Middle frontal gyrus (tissue), 1 donor: ENCODE data around the gene SNX18.
"Not testable (repeated sequence)": the region's sequence is repeated elsewhere in the genome, so short reads cannot be mapped to it uniquely, and the experiment has no call there.

Experiments
- DNase-seq: peaks from one replicate; pipeline ENCODE4 v3.0.0-alpha.2; 2015; ENCODE audit warnings: low spot score; ENCODE audit errors: extremely low spot score

The SNX18 gene, protein sequence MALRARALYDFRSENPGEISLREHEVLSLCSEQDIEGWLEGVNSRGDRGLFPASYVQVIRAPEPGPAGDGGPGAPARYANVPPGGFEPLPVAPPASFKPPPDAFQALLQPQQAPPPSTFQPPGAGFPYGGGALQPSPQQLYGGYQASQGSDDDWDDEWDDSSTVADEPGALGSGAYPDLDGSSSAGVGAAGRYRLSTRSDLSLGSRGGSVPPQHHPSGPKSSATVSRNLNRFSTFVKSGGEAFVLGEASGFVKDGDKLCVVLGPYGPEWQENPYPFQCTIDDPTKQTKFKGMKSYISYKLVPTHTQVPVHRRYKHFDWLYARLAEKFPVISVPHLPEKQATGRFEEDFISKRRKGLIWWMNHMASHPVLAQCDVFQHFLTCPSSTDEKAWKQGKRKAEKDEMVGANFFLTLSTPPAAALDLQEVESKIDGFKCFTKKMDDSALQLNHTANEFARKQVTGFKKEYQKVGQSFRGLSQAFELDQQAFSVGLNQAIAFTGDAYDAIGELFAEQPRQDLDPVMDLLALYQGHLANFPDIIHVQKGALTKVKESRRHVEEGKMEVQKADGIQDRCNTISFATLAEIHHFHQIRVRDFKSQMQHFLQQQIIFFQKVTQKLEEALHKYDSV

DNA sequence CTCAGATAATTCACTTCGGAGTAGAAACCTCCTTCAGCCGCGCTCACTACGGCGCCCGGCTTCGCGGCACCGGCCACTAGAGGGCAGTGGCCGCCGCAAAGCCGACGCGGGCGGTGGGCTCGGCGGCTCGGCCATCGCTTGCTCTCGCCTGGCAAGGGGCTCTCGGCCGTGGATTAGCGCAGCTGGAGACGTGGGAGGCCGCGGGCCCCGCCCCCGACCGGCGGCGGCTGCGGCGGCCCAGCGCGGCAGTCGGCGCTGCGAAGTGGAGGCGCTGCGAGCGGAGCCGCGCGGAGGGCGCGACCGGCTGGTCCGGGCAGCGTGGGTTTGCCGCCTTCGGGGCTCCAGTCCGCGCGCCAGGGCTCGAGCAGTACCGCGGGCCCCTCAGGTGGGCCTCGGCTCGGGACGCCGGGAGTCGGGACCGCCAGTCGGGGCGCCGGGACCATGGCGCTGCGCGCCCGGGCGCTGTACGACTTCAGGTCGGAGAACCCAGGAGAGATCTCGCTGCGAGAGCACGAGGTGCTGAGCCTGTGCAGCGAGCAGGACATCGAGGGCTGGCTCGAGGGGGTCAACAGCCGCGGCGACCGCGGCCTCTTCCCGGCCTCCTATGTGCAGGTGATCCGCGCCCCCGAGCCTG is at the start of gene SNX18:
Gene SNX18 (plus strand): TSS at position 248 of the 634 bp plus-strand sequence. CDS start 194 bp downstream, at position 442.
- DNase-seq = peak; percentile 92

DNA sequence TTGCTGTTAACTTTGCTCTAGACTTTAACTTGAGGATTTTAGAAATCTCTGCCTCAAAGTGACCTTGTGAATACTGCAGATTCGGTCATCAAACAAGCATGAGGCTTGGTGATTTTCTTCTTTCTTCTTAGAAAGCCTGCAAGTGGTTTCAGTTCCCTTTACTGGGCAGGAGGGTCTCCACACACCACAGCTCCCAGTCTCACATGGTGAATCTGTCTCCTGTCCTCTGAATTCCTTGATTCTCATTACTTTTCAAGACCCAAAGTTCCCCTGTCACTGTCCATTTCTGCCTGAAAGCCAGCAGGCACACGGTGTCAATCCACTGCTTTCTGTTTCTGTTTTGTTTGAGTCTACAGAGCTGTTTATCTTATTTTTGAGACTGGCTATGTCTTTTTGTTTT is 47.9 kb upstream of the SNX18 start:
- no peak for DNase-seq

DNA sequence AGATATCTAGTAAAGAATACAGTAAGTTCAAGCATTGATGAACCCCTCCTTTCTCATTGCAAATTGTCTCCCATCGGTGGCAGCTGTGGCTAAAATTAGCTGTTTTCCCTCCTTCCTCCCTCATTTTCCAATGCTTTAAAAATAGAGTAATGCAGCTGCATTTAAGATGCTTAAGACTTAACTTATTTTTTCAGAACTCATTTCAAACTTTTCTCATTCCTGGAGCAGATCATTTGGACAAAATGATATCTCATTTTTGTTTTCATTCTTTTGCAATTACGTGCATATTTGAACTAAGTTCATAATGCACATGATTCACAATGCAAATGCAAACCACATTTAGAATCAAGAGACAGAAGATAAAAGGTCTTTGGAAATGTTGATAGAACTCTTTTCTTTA is 47.4 kb upstream of the SNX18 start:
- DNase-seq = no peak

DNA sequence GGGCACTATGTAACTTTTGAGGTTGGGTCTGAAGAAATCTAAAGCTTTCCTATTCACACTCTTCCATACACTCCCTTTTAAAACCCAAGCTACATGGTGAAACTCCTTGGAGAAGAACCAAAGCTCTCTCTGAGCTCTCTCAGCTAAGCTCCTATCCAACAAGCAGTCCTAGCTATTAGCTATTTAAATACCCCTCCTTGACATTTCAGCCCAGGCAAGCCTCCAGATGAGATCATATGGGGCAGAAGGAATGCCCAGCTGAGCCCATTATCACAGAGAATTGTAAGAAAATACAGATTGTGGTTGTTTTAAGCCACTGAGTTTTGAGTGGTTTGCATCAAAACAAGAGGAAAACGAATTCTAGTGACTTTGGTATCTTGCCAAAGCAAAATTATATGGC is 46.9 kb upstream of the SNX18 start:
- no peak for DNase-seq

DNA sequence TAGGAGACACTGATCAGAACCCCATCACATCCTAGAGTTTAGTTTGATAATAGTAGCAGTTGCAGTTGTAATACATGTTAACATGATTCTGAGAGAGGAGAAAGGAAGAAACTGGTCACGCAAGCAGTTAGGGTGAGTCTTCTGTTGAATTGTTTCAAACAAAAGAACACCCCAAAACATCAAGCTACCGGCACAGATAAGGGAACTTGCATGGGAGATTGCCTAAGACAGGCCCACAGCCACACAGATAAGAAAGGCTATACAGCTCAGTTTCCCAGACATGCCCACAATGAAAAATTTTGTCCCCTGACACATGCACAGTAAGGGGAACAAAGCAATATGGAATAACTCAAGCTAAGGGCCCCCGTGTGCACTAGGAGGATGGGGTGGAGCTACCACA is 46.2 kb upstream of the SNX18 start:
- no peak for DNase-seq

DNA sequence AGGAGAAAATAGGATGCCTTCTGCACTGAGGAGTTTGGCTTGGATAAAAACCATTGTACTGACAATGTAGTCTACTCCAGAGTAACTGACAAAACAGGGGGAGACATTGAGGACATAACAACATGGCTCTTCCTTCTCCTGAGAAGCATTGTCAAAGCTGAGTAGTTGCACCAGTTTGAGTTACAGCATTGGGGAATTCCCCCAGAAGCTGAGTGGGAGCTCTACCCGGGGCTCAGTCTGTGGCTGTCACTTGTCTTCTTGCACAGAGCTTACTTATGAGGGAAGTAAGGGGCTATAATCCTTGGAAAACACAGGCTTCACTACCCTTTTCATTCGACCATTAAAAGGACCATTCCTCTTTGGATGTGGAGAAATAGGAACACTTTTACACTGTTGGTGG is 40.9 kb upstream of the SNX18 start:
- no peak for DNase-seq

DNA sequence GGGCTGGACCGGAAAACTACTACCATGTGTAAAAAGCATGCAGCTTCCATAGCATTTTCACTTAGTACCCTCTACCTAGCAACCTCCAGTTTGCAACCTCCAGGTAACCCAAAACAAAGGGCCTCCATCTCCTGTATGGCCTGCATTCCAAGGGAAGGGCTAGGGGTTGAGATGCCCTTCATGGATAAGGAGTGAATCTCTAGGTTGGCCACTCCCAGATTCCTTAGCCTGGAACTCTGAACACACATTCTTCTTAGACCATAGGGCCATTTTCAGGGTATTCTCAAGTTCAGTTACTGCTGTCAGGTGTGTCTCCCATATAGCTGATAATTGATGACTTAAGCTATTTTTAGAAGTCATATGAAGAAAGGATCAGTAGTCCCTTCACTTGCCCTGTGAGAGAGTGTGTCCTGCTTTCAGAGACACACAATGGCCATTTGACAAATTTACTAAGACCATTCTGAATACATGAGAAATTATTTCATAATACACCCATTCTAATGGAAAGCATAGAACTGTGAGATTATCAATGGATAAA is 39.5 kb upstream of the SNX18 start:
- DNase-seq = no peak

DNA sequence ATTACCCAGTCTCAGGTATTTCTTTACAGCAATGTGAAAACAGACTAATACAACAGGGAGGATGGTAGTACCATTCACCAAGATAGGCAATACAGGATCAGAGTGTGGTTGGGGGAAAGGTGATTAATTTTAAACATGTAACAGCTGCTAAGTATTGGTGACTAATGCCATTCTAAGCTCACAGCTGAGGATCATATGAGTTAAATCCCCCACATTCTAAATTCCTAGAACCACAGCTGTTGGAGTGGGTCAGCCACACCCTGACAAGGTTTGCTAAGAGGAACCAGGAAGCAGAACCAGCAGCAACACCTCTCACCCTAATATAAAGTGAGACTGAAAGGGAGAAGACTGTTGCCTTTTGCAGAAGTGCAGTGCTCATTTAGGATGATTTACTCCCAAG is 37.3 kb upstream of the SNX18 start:
- DNase-seq = no peak

DNA sequence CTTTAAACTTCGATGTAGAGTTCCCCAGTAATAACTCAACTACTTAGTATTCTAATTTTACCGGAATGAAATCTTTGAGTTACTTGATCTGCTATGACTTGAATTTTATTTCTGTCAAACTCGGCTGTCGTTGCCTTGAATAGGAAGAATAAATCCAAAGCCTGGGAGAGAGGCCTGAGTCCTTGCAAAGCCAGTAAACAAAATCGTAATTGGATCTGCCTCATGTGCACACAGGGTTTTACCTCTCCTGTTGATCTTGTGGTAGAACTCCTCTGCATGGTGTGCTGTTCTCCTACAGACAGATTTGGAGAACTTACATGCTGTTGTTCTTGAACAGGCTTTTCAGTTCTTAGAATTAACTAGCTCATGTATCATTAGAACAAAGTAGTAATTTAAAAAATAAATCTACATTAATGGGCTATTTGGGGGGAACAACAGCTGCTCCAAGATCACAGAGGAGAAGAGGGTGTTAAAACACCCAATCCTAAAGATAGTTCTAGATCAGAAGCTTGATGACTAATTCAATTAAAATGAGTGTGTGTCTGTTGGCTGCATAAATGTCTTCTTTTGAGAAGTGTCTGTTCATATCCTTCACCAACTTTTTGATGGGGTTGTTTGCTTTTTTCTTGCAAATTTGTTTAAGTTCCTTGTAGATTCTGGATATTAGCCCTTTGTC is 33.2 kb upstream of the SNX18 start:
- no peak for DNase-seq

DNA sequence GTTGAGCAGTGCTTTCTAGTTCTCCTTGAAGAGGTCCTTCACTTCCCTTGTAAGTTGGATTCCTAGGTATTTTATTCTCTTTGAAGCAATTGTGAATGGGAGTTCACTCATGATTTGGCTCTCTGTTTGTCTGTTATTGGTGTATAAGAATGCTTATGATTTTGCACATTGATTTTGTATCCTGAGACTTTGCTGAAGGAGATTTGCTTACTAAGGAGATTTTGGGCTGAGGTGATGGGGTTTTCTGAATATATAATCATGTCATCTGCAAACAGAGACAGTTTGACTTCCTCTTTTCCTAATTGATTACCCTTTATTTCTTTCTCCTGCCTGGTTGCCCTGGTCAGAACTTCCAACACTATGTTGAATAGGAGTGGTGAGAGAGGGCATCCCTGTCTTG is 31.9 kb upstream of the SNX18 start:
- not testable (repeated sequence) for DNase-seq

DNA sequence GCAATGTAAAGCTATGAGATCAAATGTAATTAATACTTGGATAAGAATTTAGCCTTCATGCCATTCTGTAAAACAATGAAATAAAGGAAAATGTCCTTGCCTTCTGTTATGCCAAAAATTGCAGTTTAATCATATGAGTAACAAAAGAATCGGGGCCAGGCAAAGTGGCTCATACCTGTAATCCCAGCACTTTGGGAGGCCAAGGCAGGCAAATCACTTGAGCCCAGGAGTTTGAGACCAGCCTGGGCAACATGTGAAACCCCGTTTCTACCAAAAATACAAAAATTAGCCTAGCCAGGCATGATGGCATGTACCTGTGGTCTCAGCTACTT is 27.9 kb upstream of the SNX18 start:
- DNase-seq = not testable (repeated sequence)

DNA sequence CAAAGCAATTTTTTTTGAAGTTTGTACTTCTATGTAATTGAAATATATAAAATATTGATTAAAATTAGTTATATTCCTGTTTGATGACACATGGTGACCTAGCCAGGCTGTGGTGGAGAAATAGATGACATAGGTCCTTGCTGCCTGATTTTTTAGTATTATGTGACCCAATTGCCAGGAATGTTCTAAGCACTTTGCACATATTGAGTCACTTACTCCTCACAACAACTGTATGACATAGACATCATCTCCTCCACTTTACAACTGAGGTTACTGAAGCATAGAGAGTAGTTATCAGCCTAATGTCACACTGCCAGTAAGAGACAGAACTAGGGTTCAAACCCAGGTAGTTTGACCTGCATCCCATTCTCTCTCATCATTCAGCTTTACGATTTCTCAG is 26.2 kb upstream of the SNX18 start:
- DNase-seq = no peak

DNA sequence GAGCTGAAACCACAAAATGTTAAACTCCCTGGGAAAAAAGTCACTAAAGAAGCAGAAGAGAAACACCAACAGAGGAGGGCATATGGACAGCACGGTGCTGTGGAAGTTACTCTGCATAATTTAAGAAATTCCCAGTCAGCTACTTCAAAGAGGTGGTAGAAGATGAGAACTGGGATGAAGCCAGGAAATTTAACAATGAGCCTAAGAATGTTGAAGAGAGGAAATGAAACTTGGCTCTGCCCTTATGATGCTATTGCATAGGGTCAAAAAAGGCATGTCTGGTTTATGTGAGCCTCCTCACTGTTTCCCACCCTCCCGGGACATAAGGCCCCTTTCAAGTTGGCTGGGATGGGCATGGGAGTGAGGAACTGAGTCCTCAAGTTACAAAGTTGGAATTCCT is 25.4 kb upstream of the SNX18 start:
- no peak for DNase-seq

DNA sequence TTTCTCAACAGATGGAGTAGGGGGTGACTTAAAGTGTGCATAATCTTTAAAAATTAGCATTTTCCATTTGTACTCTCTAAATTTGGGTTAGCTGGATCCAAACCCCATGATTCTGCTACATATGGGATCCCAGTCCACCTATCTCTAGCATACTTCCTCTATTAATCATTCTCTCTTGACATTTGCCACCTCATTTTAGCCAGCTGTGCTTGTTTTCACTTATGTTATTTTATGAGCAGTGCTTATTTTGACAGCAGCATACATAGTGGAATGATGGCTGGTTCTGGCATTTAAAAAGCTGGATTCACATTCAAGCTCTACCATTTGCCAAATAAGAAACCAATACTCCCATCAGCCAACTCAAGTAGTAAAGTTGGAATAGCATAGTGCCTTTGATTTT is 22.5 kb upstream of the SNX18 start:
- DNase-seq = no peak

DNA sequence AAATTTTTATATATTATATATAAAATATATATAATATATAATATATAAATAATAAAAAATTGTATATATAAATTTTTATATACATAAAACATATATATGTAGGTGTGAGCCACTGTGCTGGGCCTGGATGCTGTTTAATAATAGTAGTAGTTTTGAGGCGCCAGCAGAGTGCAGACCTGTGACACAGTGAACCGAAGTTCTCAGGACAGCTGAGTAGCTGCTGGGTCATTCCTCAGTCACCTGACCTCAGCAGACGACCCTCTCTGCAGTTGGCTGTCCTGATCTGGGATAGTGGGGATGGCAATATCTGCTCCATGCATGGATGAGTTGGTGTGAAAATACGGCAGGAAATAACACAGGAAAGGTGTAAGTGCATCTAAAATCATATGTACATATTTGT is 3.3 kb upstream of the SNX18 start:
- DNase-seq = no peak

DNA sequence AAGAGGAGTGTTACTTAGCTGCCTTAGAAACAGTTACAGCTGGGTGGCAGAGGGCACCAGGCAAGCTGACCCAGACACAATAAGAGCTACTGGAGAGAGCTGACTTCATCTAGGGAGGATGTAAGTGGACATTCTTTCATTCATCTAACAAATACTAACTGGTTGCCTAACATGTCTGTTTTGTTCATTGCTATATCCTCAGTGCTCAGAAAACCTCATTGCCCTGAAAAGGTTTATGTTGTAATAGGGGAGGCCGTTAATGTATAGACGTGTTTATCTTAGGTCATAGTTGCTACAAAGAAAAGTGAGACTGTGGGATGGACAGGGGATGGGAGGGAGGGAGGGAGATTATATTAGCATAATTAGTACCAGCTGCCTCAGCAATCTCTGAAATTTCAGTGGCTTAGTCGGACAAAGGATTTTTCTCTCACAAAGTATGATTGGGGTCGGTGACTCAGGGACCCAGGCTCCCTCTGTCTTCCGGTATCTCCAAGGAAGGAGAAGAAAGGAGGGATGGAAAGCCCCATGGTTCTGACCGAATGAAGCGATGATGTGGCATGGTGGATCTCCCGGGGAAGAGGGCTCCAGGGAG is 2.6 kb upstream of the SNX18 start:
- no peak for DNase-seq

DNA sequence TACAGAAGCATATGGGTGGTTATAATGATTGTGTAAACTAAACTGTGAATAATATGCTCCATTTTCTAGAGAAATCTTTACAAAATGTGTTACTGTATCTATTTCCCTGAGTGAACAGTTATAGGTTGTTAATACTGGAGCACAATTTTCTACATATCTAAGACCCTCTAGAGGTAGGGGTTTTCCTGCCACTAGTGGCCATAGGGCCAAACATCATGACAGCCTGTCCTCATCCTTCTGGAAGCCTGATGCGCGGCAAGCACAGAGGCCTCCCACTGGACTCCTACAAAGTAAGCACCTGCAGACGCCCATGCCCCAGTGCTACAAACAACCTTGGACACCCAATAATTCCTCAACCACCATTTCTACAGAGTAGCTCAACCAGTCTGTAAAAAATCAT is 1.9 kb upstream of the SNX18 start:
- DNase-seq = no peak

DNA sequence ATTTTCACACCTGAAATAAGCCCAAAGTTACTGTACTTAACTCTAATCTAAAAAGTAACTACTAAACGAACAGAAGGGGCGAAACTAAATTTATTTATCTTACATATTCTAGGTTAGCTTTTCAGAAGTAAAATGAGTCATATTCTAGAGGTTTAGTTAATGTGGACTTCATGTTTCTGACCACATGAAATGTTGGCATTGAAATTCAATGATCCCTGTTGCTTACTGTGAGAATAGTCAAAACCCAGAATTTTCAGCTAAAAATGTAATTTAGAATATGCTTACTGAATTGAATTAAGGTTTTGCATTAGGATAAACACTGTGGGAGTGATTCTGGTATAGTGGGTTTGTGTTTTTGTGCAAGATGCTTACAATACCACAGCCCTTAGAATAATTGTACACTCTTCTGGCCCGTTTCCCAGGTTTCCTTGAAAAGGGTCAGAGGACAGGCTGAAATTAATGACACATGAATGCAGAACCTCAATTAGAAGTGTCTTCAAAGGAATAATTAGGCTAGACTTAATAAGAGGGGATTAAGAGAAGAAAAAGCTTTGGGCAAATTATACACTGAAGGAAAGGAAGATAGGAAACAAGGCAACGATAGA is 1.4 kb upstream of the SNX18 start:
- no peak for DNase-seq

DNA sequence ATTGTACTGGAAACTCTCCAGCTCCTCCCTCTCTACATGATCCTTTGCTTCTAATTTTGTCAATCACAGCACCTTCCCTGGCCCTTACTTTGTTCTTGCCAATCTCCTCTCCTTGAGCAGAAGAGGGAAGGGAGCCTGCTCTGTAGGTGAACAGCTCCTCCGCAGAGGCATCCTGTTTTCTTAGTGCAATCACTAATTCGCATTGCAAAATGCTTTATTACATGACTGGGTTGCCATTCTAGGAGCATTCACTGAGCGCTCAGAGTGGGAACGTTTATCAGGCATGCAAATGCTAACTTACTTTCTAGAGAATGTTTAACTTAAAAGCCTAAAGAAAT is 416 bp upstream of the SNX18 start:
- DNase-seq = no peak

DNA sequence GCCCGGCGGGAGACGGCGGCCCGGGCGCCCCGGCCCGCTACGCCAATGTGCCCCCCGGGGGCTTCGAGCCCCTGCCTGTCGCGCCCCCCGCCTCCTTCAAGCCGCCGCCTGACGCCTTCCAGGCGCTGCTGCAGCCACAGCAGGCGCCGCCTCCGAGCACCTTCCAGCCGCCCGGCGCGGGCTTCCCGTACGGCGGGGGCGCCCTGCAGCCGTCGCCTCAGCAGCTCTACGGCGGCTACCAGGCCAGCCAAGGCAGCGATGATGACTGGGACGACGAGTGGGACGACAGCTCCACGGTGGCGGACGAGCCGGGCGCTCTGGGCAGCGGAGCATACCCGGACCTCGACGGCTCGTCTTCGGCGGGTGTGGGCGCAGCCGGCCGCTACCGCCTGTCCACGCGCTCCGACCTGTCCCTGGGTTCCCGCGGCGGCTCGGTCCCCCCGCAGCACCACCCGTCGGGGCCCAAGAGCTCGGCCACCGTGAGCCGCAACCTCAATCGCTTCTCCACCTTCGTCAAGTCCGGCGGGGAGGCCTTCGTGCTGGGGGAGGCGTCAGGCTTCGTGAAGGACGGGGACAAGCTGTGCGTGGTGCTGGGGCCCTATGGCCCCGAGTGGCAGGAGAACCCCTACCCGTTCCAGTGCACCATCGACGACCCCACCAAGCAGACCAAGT is 723 bp downstream of the SNX18 start:
- no peak for DNase-seq
